Stimulated activated memory B cell treated with anti-CD40 and anti-IgM and Interleukin-4, amounts not matched to agents 10 μg/mL and 1 μg/mL and 100 μg/mL, for 72 hours (primary cell): ENCODE data around the gene INHBC.

ENCODE experiments used
- ATAC-seq: fragments of 150-1000 bp; cut with Tn5 transposase; 2 replicates; pipeline ENCODE4 v1.10.0; 2021
- H3K27ac Mint-ChIP-seq: one replicate; pipeline ENCODE4 v1.8.0; 2022; ENCODE audit warnings: mild to moderate bottlenecking, mixed read lengths
- H3K27me3 Mint-ChIP-seq: one replicate; pipeline ENCODE4 v1.8.0; 2022; ENCODE audit warnings: mixed read lengths
- H3K36me3 Mint-ChIP-seq: one replicate; pipeline ENCODE4 v1.8.0; 2022; ENCODE audit warnings: mixed read lengths
- H3K4me1 Mint-ChIP-seq: one replicate; pipeline ENCODE4 v1.8.0; 2022; ENCODE audit warnings: mixed read lengths
- H3K4me3 Mint-ChIP-seq: one replicate; pipeline ENCODE4 v1.8.0; 2022; ENCODE audit warnings: mild to moderate bottlenecking, moderate library complexity, mixed read lengths
- H3K9me3 Mint-ChIP-seq: one replicate; pipeline ENCODE4 v1.8.0; 2022; ENCODE audit warnings: mixed read lengths

Gene INHBC

GRCh38 chr12:57465747-57466505, 31.3 kb downstream of the INHBC start:
- no peak for ATAC-seq
- Mint-ChIP-seq H3K9me3 (peaks cover 2% of the 10 kb centered on the region), H3K27ac (no peak overlapping the region), H3K27me3 (no peaks in the 10 kb centered on the region), H3K4me3 (no peak overlapping the region), H3K36me3 (peaks cover 24% of the 10 kb centered on the region), H3K4me1 (peaks cover 46% of the 10 kb centered on the region)

GRCh38 chr12:57467212-57467874, 32.8 kb downstream of the INHBC start:
- H3K9me3 Mint-ChIP-seq, result peaks cover 2% of the 10 kb centered on the region
- H3K36me3 Mint-ChIP-seq, result peaks cover 39% of the 10 kb centered on the region
- ATAC-seq, result no peak
- no peak overlapping the region for H3K4me3 Mint-ChIP-seq
- H3K4me1 Mint-ChIP-seq, result peaks cover 33% of the 10 kb centered on the region
- H3K27me3 Mint-ChIP-seq, result no peaks in the 10 kb centered on the region
- H3K27ac Mint-ChIP-seq, result no peak overlapping the region

DNA sequence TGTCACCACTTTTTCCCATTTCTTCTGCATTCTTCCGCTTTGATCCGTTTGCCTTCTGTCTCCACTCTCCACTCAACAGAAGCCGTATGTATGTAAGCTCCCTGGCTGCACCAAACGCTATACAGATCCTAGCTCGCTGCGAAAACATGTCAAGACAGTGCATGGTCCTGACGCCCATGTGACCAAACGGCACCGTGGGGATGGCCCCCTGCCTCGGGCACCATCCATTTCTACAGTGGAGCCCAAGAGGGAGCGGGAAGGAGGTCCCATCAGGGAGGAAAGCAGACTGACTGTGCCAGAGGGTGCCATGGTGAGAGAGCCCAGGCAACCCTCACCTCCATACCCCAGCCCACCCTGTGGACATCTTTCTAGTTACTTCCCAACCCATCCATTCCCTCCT, 33.3 kb downstream of the INHBC start:
- H3K27ac Mint-ChIP-seq, result peak overlapping the region; percentile 19
- H3K9me3 Mint-ChIP-seq, result peaks cover 2% of the 10 kb centered on the region
- H3K27me3 Mint-ChIP-seq, result no peaks in the 10 kb centered on the region
- H3K4me3 Mint-ChIP-seq, result no peak overlapping the region
- H3K36me3 Mint-ChIP-seq, result peaks cover 43% of the 10 kb centered on the region
- peaks cover 28% of the 10 kb centered on the region for H3K4me1 Mint-ChIP-seq
- no peak for ATAC-seq

DNA sequence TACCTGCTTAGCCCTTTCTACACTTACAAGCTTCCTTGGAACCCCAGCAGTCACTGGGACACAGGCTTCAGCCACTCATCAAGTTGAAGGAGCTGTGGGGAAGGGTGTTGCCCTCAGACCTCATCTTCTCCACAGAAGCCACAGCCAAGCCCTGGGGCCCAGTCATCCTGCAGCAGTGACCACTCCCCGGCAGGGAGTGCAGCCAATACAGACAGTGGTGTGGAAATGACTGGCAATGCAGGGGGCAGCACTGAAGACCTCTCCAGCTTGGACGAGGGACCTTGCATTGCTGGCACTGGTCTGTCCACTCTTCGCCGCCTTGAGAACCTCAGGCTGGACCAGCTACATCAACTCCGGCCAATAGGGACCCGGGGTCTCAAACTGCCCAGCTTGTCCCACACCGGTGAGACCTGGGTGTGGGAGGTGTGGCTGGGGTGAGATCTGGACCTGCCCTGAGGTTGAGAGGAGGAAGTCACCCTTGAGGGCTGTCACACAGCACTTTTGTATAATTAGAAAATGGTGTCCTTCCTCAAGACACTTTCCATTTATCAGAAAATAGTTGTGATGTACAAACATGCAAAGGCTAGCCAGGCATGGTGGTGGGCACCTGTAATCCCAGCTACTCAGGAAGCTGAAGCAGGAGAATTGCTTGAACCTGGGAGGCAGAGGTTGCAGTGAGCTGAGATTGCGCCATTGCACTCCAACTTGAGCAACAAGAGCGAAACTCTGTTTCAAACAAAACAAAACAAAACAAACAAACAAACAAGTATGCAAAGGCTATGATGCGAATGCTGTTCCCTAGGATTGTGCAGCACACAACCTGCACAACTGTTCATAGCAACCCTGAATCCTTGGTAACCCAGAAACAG, 34.9 kb downstream of the INHBC start:
- H3K36me3 Mint-ChIP-seq, result peaks cover 57% of the 10 kb centered on the region
- H3K9me3 Mint-ChIP-seq, result peaks cover 2% of the 10 kb centered on the region
- H3K27me3 Mint-ChIP-seq, result no peaks in the 10 kb centered on the region
- no peak for ATAC-seq
- peaks cover 29% of the 10 kb centered on the region for H3K4me1 Mint-ChIP-seq
- no peak overlapping the region for H3K27ac Mint-ChIP-seq
- no peak overlapping the region for H3K4me3 Mint-ChIP-seq

DNA sequence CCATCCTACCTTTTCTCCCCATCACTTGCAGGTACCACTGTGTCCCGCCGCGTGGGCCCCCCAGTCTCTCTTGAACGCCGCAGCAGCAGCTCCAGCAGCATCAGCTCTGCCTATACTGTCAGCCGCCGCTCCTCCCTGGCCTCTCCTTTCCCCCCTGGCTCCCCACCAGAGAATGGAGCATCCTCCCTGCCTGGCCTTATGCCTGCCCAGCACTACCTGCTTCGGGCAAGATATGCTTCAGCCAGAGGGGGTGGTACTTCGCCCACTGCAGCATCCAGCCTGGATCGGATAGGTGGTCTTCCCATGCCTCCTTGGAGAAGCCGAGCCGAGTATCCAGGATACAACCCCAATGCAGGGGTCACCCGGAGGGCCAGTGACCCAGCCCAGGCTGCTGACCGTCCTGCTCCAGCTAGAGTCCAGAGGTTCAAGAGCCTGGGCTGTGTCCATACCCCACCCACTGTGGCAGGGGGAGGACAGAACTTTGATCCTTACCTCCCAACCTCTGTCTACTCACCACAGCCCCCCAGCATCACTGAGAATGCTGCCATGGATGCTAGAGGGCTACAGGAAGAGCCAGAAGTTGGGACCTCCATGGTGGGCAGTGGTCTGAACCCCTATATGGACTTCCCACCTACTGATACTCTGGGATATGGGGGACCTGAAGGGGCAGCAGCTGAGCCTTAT, 35.8 kb downstream of the INHBC start:
- Mint-ChIP-seq H3K4me3 (no peak overlapping the region), H3K9me3 (peaks cover 2% of the 10 kb centered on the region), H3K36me3 (peaks cover 64% of the 10 kb centered on the region), H3K4me1 (peaks cover 34% of the 10 kb centered on the region), H3K27me3 (no peaks in the 10 kb centered on the region), H3K27ac (no peak overlapping the region)
- ATAC-seq, result no peak

DNA sequence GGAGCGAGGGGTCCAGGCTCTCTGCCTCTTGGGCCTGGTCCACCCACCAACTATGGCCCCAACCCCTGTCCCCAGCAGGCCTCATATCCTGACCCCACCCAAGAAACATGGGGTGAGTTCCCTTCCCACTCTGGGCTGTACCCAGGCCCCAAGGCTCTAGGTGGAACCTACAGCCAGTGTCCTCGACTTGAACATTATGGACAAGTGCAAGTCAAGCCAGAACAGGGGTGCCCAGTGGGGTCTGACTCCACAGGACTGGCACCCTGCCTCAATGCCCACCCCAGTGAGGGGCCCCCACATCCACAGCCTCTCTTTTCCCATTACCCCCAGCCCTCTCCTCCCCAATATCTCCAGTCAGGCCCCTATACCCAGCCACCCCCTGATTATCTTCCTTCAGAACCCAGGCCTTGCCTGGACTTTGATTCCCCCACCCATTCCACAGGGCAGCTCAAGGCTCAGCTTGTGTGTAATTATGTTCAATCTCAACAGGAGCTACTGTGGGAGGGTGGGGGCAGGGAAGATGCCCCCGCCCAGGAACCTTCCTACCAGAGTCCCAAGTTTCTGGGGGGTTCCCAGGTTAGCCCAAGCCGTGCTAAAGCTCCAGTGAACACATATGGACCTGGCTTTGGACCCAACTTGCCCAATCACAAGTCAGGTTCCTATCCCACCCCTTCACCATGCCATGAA, 36.5 kb downstream of the INHBC start:
- Mint-ChIP-seq H3K4me3 (no peak overlapping the region), H3K27ac (peak overlapping the region; percentile 44), H3K36me3 (peaks cover 65% of the 10 kb centered on the region), H3K4me1 (peaks cover 36% of the 10 kb centered on the region), H3K27me3 (no peaks in the 10 kb centered on the region), H3K9me3 (peaks cover 2% of the 10 kb centered on the region)
- no peak for ATAC-seq

- Mint-ChIP-seq H3K36me3 (peaks cover 70% of the 10 kb centered on the region), H3K4me3 (no peak overlapping the region), H3K4me1 (peaks cover 41% of the 10 kb centered on the region)
These were observed 37.1 kb downstream of the INHBC start for GRCh38 chr12:57471661-57472060.

DNA sequence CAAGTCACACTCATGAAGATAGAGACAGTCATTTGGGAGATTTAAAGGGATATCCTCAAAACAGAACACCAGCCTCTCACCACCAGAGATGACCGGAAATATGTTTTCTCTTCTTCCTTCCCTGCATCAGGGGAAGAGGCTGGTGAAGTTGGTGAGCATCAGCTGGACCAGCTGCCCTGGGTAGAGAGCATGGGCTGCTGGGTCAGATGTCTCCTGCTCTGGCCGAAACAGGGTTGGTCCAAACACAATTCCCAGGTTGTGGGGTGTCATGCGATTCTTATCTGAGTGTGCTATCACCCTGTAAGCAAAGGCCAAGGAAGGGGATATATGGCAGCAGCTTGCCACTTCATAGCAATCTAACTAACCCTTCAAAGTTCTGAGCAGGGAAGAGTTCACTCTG, 37.8 kb downstream of the INHBC start:
- peaks cover 65% of the 10 kb centered on the region for H3K36me3 Mint-ChIP-seq

More at GRCh38 chr12:57471661-57472060, 37.1 kb downstream of the INHBC start:
- ATAC-seq, result no peak
- Mint-ChIP-seq H3K9me3 (peaks cover 2% of the 10 kb centered on the region), H3K27me3 (no peaks in the 10 kb centered on the region), H3K27ac (peak overlapping the region; percentile 44)

GRCh38 chr12:57473392-57473791, 38.8 kb downstream of the INHBC start:
- peak overlapping the region; percentile 14 for H3K27ac Mint-ChIP-seq
- no peaks in the 10 kb centered on the region for H3K9me3 Mint-ChIP-seq
- no peak for ATAC-seq
- H3K36me3 Mint-ChIP-seq, result peaks cover 55% of the 10 kb centered on the region
- H3K27me3 Mint-ChIP-seq, result no peaks in the 10 kb centered on the region
- H3K4me3 Mint-ChIP-seq, result no peak overlapping the region
- H3K4me1 Mint-ChIP-seq, result peaks cover 45% of the 10 kb centered on the region

More for the DNA sequence above, 37.8 kb downstream of the INHBC start:
- no peak for ATAC-seq
- Mint-ChIP-seq H3K4me1 (peaks cover 45% of the 10 kb centered on the region), H3K27ac (no peak overlapping the region), H3K27me3 (no peaks in the 10 kb centered on the region), H3K4me3 (no peak overlapping the region), H3K9me3 (peaks cover 2% of the 10 kb centered on the region)

GRCh38 chr12:57473886-57474285, 39.3 kb downstream of the INHBC start:
- Mint-ChIP-seq H3K9me3 (no peaks in the 10 kb centered on the region), H3K4me1 (peaks cover 48% of the 10 kb centered on the region), H3K36me3 (peaks cover 52% of the 10 kb centered on the region), H3K27me3 (no peaks in the 10 kb centered on the region), H3K4me3 (no peak overlapping the region), H3K27ac (peak overlapping the region; percentile 14)
- ATAC-seq, result no peak

GRCh38 chr12:57474430-57474829, 39.8 kb downstream of the INHBC start:
- ATAC-seq, result no peak
- Mint-ChIP-seq H3K27me3 (no peaks in the 10 kb centered on the region), H3K4me3 (peak overlapping the region; percentile 24), H3K9me3 (no peaks in the 10 kb centered on the region), H3K4me1 (peaks cover 53% of the 10 kb centered on the region), H3K27ac (peak overlapping the region; percentile 14), H3K36me3 (peaks cover 46% of the 10 kb centered on the region)

DNA sequence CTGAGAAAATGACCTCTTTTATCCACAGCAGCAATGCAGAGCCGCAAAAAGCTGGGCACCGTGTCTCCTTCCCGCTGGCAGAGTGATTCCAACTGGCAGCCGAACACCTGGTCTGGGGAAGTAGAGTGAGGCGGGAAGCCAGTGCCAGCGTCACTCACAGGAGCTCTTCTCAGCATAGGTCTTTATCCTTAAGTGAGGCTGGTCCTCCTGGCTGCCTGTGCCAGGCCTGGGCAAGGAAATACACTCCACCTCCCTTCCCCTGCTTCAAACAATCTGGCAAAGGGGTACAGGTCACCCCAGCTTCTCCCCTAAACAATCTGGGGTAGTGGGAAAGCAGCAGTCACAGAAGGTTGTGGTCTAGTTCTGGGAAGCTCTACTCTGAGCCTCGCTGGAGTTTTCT, 40.3 kb downstream of the INHBC start:
- peaks cover 46% of the 10 kb centered on the region for H3K36me3 Mint-ChIP-seq
- H3K27me3 Mint-ChIP-seq, result no peaks in the 10 kb centered on the region
- no peak for ATAC-seq
- peak overlapping the region; percentile 10 for H3K4me3 Mint-ChIP-seq
- no peaks in the 10 kb centered on the region for H3K9me3 Mint-ChIP-seq
- peak overlapping the region; percentile 14 for H3K27ac Mint-ChIP-seq
- peaks cover 58% of the 10 kb centered on the region for H3K4me1 Mint-ChIP-seq

DNA sequence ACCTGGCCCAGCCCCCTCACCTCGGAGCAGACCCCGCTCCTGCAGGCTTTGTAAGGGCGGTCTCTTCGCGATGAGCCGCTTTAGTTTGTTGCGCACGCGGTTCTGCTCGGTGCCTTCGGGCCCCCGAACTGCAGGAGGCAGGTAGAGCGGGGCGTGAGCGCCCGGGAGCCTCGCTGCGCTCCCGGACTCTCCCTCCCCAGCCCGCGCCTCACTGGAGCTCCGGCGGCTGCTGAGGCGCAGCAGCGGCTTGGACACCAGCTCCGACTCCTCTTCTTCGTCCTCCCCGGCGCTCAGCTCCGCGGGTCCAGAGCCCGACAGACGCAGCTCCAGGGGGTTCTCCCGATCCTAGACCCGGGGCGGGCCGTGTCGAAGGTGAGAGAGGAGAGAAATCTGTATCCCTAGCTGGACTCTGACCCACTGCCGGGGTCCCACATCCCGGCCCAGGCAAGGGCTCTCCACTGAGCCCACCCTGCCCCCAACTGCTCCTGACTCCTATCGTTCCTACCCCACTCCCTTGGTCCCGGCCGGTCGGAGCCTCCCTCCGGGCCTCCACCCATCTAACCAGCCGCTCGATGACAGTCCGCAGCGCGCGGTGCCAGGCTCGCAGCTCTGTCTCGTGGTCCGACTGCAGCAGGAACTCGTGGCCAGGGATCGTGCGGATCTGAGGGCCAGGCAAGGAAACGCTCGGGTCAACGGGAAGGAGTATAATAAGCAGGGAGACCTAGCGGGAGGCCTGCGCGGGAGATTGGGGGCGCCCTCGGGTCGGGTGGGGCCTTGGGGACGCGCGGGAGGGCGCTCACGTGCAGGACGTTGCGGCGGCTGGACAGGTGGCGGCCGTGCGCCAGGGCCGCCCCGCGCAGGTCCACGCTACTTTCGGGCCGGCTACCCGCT, 40.9 kb downstream of the INHBC start:
- Mint-ChIP-seq H3K9me3 (no peaks in the 10 kb centered on the region), H3K27ac (peak overlapping the region; percentile 98), H3K4me1 (peaks cover 64% of the 10 kb centered on the region), H3K36me3 (peaks cover 46% of the 10 kb centered on the region), H3K27me3 (no peaks in the 10 kb centered on the region), H3K4me3 (peak overlapping the region; percentile 93)
- ATAC-seq, result no peak
